ENCODE data around the gene TRAPPC11. TPM values are rescaled to one million over a fixed set of nuclear protein-coding genes. Genes with fewer than 3 reads are reported as not detected.

TRAPPC11 gene
- total RNA-seq, 1 experiment from 2014 or later: 21.5 TPM

GRCh38 chr4:183612329-183613250 is 46.5 kb upstream of the TRAPPC11 start:
- H3K4me3 Mint-ChIP-seq (ENCODE audit: low read depth, unreplicated experiment): no peak overlapping the region
- intact Hi-C loops (cut with micrococcal nuclease; ENCODE audit: unreplicated experiment): no loop called here
- no peak overlapping the region for H3K27ac Mint-ChIP-seq (ENCODE audit: unreplicated experiment)
- CTCF ChIA-PET: no interaction called here
- no peaks in the 10 kb centered on the region for H3K9me3 Mint-ChIP-seq (ENCODE audit: low read depth, unreplicated experiment)
- no peak for DNase-seq
- peaks cover 5% of the 10 kb centered on the region for H3K36me3 Mint-ChIP-seq (ENCODE audit: insufficient read depth, unreplicated experiment)
- no peak for TF ChIP-seq CTCF (IDR thresholded peaks at IDR 0.05; ENCODE audit: unreplicated experiment)
- H3K4me1 Mint-ChIP-seq (ENCODE audit: low read depth, unreplicated experiment): no peaks in the 10 kb centered on the region
- H3K27me3 Mint-ChIP-seq (ENCODE audit: unreplicated experiment): no peaks in the 10 kb centered on the region
- no TSS peak for BruUV-seq (replicated peaks)

GRCh38 chr4:183617075-183617474 is 42.0 kb upstream of the TRAPPC11 start:
- no peaks in the 10 kb centered on the region for H3K27me3 Mint-ChIP-seq (ENCODE audit: unreplicated experiment)
- CTCF ChIA-PET: no interaction called here
- no peak overlapping the region for H3K27ac Mint-ChIP-seq (ENCODE audit: unreplicated experiment)
- no peaks in the 10 kb centered on the region for H3K9me3 Mint-ChIP-seq (ENCODE audit: low read depth, unreplicated experiment)
- no peak overlapping the region for H3K4me3 Mint-ChIP-seq (ENCODE audit: low read depth, unreplicated experiment)
- intact Hi-C loops (cut with micrococcal nuclease; ENCODE audit: unreplicated experiment): no loop called here
- TF ChIP-seq CTCF (IDR thresholded peaks at IDR 0.05; ENCODE audit: unreplicated experiment): no peak
- no peaks in the 10 kb centered on the region for H3K36me3 Mint-ChIP-seq (ENCODE audit: insufficient read depth, unreplicated experiment)
- H3K4me1 Mint-ChIP-seq (ENCODE audit: low read depth, unreplicated experiment): no peaks in the 10 kb centered on the region
- BruUV-seq (replicated peaks): no TSS peak
- no peak for DNase-seq

- intact Hi-C loops (cut with micrococcal nuclease; ENCODE audit: unreplicated experiment): no loop called here
- Mint-ChIP-seq H3K36me3 (ENCODE audit: insufficient read depth, unreplicated experiment) (no peaks in the 10 kb centered on the region), H3K9me3 (ENCODE audit: low read depth, unreplicated experiment) (no peaks in the 10 kb centered on the region), H3K27me3 (ENCODE audit: unreplicated experiment) (no peaks in the 10 kb centered on the region), H3K4me1 (ENCODE audit: low read depth, unreplicated experiment) (no peaks in the 10 kb centered on the region), H3K27ac (ENCODE audit: unreplicated experiment) (no peak overlapping the region), H3K4me3 (ENCODE audit: low read depth, unreplicated experiment) (no peak overlapping the region)
- DNase-seq: no peak
- CTCF ChIA-PET: no interaction called here
- no peak for TF ChIP-seq CTCF (IDR thresholded peaks at IDR 0.05; ENCODE audit: unreplicated experiment)
- BruUV-seq (replicated peaks): no TSS peak
Measured at GRCh38 chr4:183618681-183619080, 40.4 kb upstream of the TRAPPC11 start.

- BruUV-seq (replicated peaks): no TSS peak
- Mint-ChIP-seq H3K4me1 (ENCODE audit: low read depth, unreplicated experiment) (peaks cover 9% of the 10 kb centered on the region), H3K27ac (ENCODE audit: unreplicated experiment) (no peak overlapping the region), H3K36me3 (ENCODE audit: insufficient read depth, unreplicated experiment) (no peaks in the 10 kb centered on the region), H3K4me3 (ENCODE audit: low read depth, unreplicated experiment) (no peak overlapping the region), H3K9me3 (ENCODE audit: low read depth, unreplicated experiment) (no peaks in the 10 kb centered on the region), H3K27me3 (ENCODE audit: unreplicated experiment) (no peaks in the 10 kb centered on the region)
- no peak for TF ChIP-seq CTCF (IDR thresholded peaks at IDR 0.05; ENCODE audit: unreplicated experiment)
- CTCF ChIA-PET: no interaction called here
- intact Hi-C loops (cut with micrococcal nuclease; ENCODE audit: unreplicated experiment): no loop called here
- no peak for DNase-seq
Measured at GRCh38 chr4:183620421-183620820, 38.7 kb upstream of the TRAPPC11 start.

Measured in Calu3 (cell line).